Measurements from ENCODE around the gene ACSS1. TPM values are rescaled to one million over a fixed set of nuclear protein-coding genes. Genes with fewer than 3 reads are reported as not detected.

Gene ACSS1
- total RNA-seq, 1 experiment from 2014 or later, result 1.5 TPM

DNA sequence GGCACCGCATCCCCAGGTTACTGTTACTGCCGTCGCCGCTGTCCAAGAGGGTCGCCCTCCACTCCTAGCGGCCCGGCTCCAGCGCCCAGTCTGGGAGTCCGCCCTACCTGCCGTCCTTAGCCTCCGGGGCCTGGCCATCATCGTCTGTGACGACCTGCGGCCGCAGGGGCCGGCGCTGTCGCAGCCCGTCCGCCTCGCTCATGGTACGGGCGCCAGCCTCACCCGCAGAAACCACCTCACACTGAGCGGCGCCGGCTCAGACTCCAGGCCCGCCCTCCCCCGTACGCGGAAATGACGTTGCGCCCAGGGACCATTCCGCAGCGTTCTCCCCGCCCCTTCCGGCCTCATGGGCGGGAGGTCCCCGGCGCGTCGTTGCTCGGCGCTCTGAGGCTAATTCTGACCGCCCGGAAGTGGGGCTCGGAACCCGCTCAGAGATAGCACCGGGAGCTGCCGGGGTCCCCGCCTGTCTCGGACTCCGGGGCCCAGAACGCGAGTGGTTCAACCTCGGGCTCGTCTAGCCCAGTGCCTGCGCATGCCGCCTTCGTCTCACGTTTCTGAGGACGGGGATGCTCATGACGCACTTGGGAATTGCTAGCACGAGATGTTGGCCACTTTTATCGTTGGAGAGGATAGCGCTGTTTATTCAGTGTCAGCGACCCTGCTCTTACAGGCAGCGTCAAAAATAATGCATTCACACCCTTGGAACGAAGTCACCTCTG lies 65.3 kb downstream of the ACSS1 start, which contains the start of gene APMAP (continued):
- TF ChIP-seq, protein P1, sequence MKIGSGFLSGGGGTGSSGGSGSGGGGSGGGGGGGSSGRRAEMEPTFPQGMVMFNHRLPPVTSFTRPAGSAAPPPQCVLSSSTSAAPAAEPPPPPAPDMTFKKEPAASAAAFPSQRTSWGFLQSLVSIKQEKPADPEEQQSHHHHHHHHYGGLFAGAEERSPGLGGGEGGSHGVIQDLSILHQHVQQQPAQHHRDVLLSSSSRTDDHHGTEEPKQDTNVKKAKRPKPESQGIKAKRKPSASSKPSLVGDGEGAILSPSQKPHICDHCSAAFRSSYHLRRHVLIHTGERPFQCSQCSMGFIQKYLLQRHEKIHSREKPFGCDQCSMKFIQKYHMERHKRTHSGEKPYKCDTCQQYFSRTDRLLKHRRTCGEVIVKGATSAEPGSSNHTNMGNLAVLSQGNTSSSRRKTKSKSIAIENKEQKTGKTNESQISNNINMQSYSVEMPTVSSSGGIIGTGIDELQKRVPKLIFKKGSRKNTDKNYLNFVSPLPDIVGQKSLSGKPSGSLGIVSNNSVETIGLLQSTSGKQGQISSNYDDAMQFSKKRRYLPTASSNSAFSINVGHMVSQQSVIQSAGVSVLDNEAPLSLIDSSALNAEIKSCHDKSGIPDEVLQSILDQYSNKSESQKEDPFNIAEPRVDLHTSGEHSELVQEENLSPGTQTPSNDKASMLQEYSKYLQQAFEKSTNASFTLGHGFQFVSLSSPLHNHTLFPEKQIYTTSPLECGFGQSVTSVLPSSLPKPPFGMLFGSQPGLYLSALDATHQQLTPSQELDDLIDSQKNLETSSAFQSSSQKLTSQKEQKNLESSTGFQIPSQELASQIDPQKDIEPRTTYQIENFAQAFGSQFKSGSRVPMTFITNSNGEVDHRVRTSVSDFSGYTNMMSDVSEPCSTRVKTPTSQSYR (CRISPR knock-in tag; IDR thresholded peaks at IDR 0.05), result 0 out of 2 replicates have a peak, but pooled peaks have one; percentile 75
- TF ChIP-seq NFYB (CRISPR knock-in tag; conservative IDR thresholded peaks at IDR 0.05; ENCODE audit: low read depth) (peak; percentile 42; the same call in 1 of the 2 replicates), KAT7 (CRISPR knock-in tag; IDR thresholded peaks at IDR 0.05; ENCODE audit: borderline replicate concordance) (no peak), TEAD4 (CRISPR knock-in tag; IDR thresholded peaks at IDR 0.05) (0 out of 2 replicates have a peak, but pooled peaks have one; percentile 41), ZNF232 (CRISPR knock-in tag; IDR thresholded peaks at IDR 0.05) (0 out of 2 replicates have a peak, but pooled peaks have one; percentile 48), CREB1 (CRISPR knock-in tag; IDR thresholded peaks at IDR 0.05) (peak; percentile 46; the same call in 1 of the 2 replicates), TP53 (CRISPR knock-in tag; IDR thresholded peaks at IDR 0.05) (0 out of 2 replicates have a peak, but pooled peaks have one; percentile 67), ETV6 (CRISPR knock-in tag; IDR thresholded peaks at IDR 0.05) (peak; percentile 88), MXD4 (CRISPR knock-in tag; IDR thresholded peaks at IDR 0.05; ENCODE audit: borderline replicate concordance) (no peak), ATF6 (CRISPR knock-in tag; IDR thresholded peaks at IDR 0.05) (no peak), ZNF512 (CRISPR knock-in tag; IDR thresholded peaks at IDR 0.05; ENCODE audit: borderline replicate concordance) (0 out of 2 replicates have a peak, but pooled peaks have one; percentile 43), SP1 (CRISPR knock-in tag; conservative IDR thresholded peaks at IDR 0.05) (peak; percentile 96), NR3C1 (CRISPR knock-in tag; conservative IDR thresholded peaks at IDR 0.05; ENCODE audit: low read depth) (0 out of 2 replicates have a peak, but pooled peaks have one; percentile 27), FOXK1 (CRISPR knock-in tag; IDR thresholded peaks at IDR 0.05) (peak; percentile 86)
- TF ChIP-seq, protein P2, sequence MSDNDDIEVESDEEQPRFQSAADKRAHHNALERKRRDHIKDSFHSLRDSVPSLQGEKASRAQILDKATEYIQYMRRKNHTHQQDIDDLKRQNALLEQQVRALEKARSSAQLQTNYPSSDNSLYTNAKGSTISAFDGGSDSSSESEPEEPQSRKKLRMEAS (CRISPR knock-in tag; IDR thresholded peaks at IDR 0.05), result peak; percentile 93
- TF ChIP-seq, protein P3, sequence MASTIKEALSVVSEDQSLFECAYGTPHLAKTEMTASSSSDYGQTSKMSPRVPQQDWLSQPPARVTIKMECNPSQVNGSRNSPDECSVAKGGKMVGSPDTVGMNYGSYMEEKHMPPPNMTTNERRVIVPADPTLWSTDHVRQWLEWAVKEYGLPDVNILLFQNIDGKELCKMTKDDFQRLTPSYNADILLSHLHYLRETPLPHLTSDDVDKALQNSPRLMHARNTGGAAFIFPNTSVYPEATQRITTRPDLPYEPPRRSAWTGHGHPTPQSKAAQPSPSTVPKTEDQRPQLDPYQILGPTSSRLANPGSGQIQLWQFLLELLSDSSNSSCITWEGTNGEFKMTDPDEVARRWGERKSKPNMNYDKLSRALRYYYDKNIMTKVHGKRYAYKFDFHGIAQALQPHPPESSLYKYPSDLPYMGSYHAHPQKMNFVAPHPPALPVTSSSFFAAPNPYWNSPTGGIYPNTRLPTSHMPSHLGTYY (CRISPR knock-in tag; IDR thresholded peaks at IDR 0.05), result no peak
- TF ChIP-seq, protein P4, sequence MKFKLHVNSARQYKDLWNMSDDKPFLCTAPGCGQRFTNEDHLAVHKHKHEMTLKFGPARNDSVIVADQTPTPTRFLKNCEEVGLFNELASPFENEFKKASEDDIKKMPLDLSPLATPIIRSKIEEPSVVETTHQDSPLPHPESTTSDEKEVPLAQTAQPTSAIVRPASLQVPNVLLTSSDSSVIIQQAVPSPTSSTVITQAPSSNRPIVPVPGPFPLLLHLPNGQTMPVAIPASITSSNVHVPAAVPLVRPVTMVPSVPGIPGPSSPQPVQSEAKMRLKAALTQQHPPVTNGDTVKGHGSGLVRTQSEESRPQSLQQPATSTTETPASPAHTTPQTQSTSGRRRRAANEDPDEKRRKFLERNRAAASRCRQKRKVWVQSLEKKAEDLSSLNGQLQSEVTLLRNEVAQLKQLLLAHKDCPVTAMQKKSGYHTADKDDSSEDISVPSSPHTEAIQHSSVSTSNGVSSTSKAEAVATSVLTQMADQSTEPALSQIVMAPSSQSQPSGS (CRISPR knock-in tag; IDR thresholded peaks at IDR 0.05; ENCODE audit: borderline replicate concordance, low read depth), result peak; percentile 71
- TF ChIP-seq, protein P5, sequence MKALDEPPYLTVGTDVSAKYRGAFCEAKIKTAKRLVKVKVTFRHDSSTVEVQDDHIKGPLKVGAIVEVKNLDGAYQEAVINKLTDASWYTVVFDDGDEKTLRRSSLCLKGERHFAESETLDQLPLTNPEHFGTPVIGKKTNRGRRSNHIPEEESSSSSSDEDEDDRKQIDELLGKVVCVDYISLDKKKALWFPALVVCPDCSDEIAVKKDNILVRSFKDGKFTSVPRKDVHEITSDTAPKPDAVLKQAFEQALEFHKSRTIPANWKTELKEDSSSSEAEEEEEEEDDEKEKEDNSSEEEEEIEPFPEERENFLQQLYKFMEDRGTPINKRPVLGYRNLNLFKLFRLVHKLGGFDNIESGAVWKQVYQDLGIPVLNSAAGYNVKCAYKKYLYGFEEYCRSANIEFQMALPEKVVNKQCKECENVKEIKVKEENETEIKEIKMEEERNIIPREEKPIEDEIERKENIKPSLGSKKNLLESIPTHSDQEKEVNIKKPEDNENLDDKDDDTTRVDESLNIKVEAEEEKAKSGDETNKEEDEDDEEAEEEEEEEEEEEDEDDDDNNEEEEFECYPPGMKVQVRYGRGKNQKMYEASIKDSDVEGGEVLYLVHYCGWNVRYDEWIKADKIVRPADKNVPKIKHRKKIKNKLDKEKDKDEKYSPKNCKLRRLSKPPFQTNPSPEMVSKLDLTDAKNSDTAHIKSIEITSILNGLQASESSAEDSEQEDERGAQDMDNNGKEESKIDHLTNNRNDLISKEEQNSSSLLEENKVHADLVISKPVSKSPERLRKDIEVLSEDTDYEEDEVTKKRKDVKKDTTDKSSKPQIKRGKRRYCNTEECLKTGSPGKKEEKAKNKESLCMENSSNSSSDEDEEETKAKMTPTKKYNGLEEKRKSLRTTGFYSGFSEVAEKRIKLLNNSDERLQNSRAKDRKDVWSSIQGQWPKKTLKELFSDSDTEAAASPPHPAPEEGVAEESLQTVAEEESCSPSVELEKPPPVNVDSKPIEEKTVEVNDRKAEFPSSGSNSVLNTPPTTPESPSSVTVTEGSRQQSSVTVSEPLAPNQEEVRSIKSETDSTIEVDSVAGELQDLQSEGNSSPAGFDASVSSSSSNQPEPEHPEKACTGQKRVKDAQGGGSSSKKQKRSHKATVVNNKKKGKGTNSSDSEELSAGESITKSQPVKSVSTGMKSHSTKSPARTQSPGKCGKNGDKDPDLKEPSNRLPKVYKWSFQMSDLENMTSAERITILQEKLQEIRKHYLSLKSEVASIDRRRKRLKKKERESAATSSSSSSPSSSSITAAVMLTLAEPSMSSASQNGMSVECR (CRISPR knock-in tag; IDR thresholded peaks at IDR 0.05; ENCODE audit: borderline replicate concordance), result peak; percentile 91; the same call in 1 of the 2 replicates
- TF ChIP-seq, protein P6, sequence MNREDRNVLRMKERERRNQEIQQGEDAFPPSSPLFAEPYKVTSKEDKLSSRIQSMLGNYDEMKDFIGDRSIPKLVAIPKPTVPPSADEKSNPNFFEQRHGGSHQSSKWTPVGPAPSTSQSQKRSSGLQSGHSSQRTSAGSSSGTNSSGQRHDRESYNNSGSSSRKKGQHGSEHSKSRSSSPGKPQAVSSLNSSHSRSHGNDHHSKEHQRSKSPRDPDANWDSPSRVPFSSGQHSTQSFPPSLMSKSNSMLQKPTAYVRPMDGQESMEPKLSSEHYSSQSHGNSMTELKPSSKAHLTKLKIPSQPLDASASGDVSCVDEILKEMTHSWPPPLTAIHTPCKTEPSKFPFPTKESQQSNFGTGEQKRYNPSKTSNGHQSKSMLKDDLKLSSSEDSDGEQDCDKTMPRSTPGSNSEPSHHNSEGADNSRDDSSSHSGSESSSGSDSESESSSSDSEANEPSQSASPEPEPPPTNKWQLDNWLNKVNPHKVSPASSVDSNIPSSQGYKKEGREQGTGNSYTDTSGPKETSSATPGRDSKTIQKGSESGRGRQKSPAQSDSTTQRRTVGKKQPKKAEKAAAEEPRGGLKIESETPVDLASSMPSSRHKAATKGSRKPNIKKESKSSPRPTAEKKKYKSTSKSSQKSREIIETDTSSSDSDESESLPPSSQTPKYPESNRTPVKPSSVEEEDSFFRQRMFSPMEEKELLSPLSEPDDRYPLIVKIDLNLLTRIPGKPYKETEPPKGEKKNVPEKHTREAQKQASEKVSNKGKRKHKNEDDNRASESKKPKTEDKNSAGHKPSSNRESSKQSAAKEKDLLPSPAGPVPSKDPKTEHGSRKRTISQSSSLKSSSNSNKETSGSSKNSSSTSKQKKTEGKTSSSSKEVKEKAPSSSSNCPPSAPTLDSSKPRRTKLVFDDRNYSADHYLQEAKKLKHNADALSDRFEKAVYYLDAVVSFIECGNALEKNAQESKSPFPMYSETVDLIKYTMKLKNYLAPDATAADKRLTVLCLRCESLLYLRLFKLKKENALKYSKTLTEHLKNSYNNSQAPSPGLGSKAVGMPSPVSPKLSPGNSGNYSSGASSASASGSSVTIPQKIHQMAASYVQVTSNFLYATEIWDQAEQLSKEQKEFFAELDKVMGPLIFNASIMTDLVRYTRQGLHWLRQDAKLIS (CRISPR knock-in tag; IDR thresholded peaks at IDR 0.05; ENCODE audit: borderline replicate concordance), result no peak

Measured in WTC11 (cell line).